GM18951 (cell line): Measurements from ENCODE around the gene FOXF2.

ENCODE experiments used
- POLR2A ChIP-seq: IDR thresholded peaks from 4 replicates; pipeline ENCODE4 v1.6.1; 2011; ENCODE audit warnings: mild to moderate bottlenecking; ENCODE audit not compliant: insufficient read length, insufficient read depth; ENCODE audit errors: extremely low read depth
- in situ Hi-C: fragments of 300-500 bp; cut with MboI; formaldehyde crosslinking; loops from one replicate; pipeline ENCODE4 v1.12.0; 2022; ENCODE audit warnings: low sequenced_read_pairs, mixed read lengths, inconsistent platforms; ENCODE audit not compliant: unreplicated experiment

FOXF2 gene

DNA sequence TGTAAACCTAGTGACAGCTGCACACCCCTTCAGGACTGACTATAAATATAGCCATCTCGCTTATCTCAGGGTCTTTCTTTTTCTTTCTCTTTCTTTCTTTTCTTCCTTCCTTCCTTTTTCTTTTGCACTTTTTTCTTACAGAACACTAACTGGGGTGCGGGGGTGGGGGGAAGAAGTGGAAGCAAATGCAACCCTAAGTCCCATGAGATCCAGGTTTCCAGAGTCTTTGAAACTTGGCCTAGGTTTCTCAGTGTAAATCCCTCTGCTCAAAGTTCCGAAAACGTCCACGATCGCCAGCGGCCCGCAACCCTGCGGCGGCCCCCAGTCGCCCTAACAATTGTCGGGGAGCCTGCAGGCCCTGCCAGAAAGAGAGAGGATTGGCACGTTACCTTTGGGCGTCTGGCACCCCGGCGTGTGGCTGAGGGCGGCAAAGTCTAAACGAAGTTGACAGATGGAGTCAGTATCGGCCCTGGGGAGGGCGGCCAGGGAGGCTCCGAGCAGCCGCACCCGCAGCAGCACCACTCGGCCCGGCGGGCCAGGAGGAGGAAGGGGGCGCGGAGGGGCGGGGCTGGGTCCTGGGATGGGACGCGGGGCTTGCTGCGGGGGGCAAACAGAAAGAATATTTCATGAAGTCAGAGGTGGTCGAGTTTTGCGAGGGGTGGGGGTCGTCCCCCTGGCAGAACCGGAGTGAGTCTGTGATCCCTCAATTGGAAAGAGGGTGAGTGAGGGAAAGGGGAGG, 577 bp upstream of the FOXF2 start:
- no peak for TF ChIP-seq POLR2A
- in situ Hi-C loops, result loop anchor here (25.0 kb wide), 2 partner anchors 601 to 801 kb away; no protein-coding TSS in a partner anchor

DNA sequence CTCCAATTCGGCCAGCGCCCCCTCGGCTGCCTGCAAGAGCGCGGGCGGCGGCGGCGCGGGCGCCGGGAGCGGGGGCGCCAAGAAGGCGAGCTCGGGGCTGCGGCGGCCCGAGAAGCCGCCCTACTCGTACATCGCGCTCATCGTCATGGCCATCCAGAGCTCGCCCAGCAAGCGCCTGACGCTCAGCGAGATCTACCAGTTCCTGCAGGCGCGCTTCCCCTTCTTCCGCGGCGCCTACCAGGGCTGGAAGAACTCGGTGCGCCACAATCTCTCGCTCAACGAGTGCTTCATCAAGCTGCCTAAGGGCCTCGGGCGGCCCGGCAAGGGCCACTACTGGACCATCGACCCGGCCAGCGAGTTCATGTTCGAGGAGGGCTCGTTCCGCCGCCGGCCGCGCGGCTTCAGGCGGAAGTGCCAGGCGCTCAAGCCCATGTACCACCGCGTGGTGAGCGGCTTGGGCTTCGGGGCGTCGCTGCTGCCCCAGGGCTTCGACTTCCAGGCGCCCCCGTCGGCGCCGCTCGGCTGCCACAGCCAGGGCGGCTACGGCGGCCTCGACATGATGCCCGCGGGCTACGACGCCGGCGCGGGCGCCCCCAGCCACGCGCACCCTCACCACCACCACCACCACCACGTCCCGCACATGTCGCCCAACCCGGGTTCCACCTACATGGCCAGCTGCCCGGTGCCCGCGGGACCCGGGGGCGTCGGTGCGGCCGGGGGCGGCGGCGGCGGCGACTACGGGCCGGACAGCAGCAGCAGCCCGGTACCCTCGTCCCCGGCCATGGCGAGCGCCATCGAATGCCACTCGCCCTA, 963 bp downstream of the FOXF2 start:
- TF ChIP-seq POLR2A, result no peak
- in situ Hi-C loops, result loop anchor here (25.0 kb wide), 2 partner anchors 603 to 803 kb away; no protein-coding TSS in a partner anchor

DNA sequence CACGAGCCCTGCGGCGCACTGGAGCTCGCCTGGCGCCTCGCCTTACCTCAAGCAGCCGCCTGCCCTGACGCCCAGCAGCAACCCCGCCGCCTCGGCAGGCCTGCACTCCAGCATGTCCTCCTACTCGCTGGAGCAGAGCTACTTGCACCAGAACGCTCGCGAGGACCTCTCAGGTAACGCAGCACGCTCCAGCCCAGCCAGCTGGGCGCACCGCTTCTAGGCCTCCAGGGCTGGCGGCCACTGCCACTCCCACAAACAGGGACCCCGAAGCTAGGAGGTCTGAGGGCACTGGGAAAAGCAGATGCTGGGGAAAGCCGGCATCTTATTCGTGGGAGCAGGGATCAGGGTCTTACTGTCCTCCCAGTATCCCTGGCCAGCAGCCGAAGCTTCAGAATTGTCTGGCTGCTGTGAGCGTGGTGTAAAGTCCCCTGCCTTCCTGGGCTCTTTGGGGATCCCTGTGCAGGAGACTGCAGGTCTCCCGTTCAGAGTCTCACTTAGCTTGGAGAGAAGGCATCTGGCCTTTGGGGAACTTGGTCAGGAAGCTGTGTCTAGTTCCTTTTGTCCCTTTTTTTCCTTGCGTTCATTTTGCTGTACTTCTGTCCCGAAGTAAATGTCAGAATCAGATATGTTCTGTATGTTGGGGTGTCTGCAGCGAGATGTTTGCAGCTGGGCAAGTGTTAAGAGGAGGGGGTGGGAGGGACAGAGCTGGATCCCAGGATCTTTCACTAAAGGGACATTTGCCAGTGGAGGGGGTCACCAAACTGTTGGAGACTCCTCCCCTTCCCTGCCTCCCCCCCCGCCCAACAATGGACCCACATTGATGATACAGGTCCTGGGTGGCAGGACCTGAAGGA, 1.8 kb downstream of the FOXF2 start:
- no peak for TF ChIP-seq POLR2A
- in situ Hi-C loops, result loop anchor here (25.0 kb wide), 2 partner anchors 604 to 804 kb away; no protein-coding TSS in a partner anchor

GRCh38 chr6:1391800-1392309, 2.5 kb downstream of the FOXF2 start:
- no peak for TF ChIP-seq POLR2A
- in situ Hi-C loops, result loop anchor here (25.0 kb wide), 2 partner anchors 605 to 805 kb away; no protein-coding TSS in a partner anchor

- in situ Hi-C loops, result loop anchor here (25.0 kb wide), 2 partner anchors 606 to 806 kb away; no protein-coding TSS in a partner anchor
- no peak for TF ChIP-seq POLR2A
These were observed 3.7 kb downstream of the FOXF2 start for GRCh38 chr6:1392813-1393640.

GRCh38 chr6:1393641-1394283, 4.4 kb downstream of the FOXF2 start:
- no peak for TF ChIP-seq POLR2A

DNA sequence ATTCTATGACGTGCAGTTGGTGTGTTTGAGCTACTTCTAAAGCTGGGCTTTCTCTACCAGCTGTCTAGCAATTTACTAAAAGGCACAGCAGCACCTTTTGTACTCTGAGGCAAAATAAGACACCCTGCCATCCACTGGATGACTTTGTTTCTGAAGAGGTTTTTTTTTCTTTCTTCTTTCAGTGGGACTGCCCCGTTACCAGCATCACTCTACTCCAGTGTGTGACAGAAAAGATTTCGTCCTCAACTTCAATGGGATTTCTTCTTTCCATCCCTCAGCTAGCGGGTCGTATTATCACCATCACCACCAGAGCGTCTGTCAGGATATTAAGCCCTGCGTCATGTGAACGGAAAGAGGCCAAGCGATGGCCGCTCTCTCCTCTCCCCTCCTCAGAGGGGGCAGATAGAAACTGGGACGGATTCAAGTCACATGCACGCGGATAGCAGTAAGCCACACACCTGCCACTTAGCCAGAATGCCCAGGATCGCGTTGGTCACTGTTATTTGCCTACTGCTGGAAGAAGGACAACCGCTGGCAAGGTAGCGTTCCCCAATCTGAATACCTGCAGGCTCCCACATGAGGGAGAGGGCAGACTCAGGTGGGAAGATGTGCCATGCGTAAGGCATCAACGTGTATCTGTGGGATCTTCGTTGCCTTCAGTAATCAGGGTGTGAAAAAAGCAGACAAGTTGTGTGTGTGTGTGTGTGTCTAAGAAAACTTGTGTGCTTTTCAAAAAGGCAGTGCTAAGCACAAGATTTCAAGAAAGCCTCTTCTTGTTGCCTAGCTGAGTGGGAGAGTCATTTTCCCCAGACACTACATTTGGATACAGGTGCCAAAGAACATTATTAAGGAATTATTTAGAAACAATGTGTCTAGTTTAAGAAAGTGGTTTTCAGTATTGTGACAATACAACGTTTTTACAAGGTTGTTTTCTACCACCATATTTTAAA, 5.4 kb downstream of the FOXF2 start:
- in situ Hi-C loops, result loop anchor here (25.0 kb wide), 2 partner anchors 607 to 807 kb away; no protein-coding TSS in a partner anchor
- TF ChIP-seq POLR2A, result no peak

More at GRCh38 chr6:1393641-1394283, 4.4 kb downstream of the FOXF2 start:
- in situ Hi-C loops, result loop anchor here (25.0 kb wide), 2 partner anchors 606 to 806 kb away; no protein-coding TSS in a partner anchor

- in situ Hi-C loops, result loop anchor here (25.0 kb wide), 2 partner anchors 608 to 808 kb away; no protein-coding TSS in a partner anchor
- TF ChIP-seq POLR2A, result no peak
These were observed 6.1 kb downstream of the FOXF2 start for GRCh38 chr6:1395506-1395905.

- no peak for TF ChIP-seq POLR2A
These were observed 6.8 kb downstream of the FOXF2 start for GRCh38 chr6:1395941-1396908.

More at GRCh38 chr6:1395941-1396908, 6.8 kb downstream of the FOXF2 start:
- in situ Hi-C loops, result loop anchor here (25.0 kb wide), 2 partner anchors 609 to 809 kb away; no protein-coding TSS in a partner anchor
